Effector memory CD8-positive, alpha-beta T cell (primary cell): ENCODE data around the gene CPA1.
A peak's percentile ranks its signal among the peaks of the same experiment; 100 is the strongest.

Experiments
- ATAC-seq: fragments of 150-1000 bp; cut with Tn5 transposase; replicated peaks from 2 replicates; pipeline ENCODE4 v1.10.0; 2021; ENCODE audit warnings: mild to moderate bottlenecking, moderate library complexity
- DNase-seq, 3 experiments: peaks; one replicate each; pipeline ENCODE4 v3.0.0; 2021
- H3K27ac Mint-ChIP-seq, 2 donors: one replicate each; pipeline ENCODE4 v1.8.0; 2022; ENCODE audit warnings: mild to moderate bottlenecking in 2 of 2, mixed read lengths in 2 of 2, moderate library complexity in 2 of 2
- H3K27me3 Mint-ChIP-seq, 2 donors: one replicate each; pipeline ENCODE4 v1.8.0; 2022; ENCODE audit warnings: mixed read lengths in 2 of 2
- H3K36me3 Mint-ChIP-seq: one replicate; pipeline ENCODE4 v1.8.0; 2022; ENCODE audit warnings: mild to moderate bottlenecking, moderate library complexity, mixed read lengths; ENCODE audit not compliant: insufficient read depth
- H3K4me1 Mint-ChIP-seq, 2 donors: one replicate each; pipeline ENCODE4 v1.8.0; 2022; ENCODE audit warnings: low read depth in 2 of 2, mixed read lengths in 2 of 2
- H3K4me3 Mint-ChIP-seq, 2 donors: one replicate each; pipeline ENCODE4 v1.8.0; 2022; ENCODE audit warnings: mild to moderate bottlenecking in 2 of 2, mixed read lengths in 2 of 2, moderate library complexity in 2 of 2
- H3K9me3 Mint-ChIP-seq, 2 donors: one replicate each; pipeline ENCODE4 v1.8.0; 2022; ENCODE audit warnings: mixed read lengths in 2 of 2

The CPA1 gene

DNA sequence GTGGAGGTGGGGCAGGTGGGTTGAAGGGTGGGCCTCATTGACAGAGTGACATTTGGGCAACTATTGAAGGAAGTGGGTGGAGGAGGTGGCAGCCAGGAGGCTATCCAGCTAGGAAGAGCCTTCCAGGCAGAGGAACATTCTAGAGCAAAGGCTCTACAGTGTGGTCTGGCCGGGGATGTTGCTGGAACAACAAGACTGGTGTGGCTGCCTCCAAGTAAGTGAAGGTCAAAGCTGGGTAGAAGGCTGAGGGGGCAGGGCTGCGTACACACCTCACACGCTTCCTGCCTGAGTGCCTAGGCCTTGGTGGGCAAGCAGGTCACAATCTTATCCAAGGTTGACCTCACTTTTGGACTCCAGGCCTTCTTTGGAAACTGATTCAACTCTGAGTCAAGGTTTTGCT lies 6.6 kb downstream of the CPA1 start:
- ATAC-seq (no peak), DNase-seq (no peak)
- Mint-ChIP-seq H3K4me3 (no peak overlapping the region), H3K27ac (no peak overlapping the region), H3K9me3 (no peaks in the 10 kb centered on the region), H3K27me3 (peaks cover 5 to 8% of the 10 kb centered on the region in 2 donors), H3K4me1 (no peaks in the 10 kb centered on the region), H3K36me3 (no peaks in the 10 kb centered on the region)

DNA sequence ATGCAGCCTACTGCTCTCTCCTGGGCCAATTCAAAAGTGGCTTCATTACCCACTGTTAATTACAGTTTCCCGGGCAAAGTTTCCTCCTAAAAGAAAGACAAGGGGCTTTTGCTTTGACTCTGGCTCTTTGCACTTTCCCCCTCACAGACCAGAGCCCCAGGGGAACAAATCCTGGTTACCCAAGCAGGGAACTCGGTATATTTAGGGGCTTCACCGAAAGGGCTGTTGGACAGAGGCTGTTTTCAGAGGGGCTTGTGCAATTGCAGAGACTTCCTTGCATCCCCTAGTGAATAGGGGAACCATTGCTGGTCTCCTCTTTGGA lies 7.0 kb downstream of the CPA1 start:
- no peaks in the 10 kb centered on the region for H3K36me3 Mint-ChIP-seq
- H3K4me3 Mint-ChIP-seq: no peak overlapping the region
- H3K27ac Mint-ChIP-seq: no peak overlapping the region
- no peaks in the 10 kb centered on the region for H3K4me1 Mint-ChIP-seq
- H3K27me3 Mint-ChIP-seq: peaks cover 5 to 8% of the 10 kb centered on the region in 2 donors
- no peak for DNase-seq
- H3K9me3 Mint-ChIP-seq: no peaks in the 10 kb centered on the region
- ATAC-seq: no peak

DNA sequence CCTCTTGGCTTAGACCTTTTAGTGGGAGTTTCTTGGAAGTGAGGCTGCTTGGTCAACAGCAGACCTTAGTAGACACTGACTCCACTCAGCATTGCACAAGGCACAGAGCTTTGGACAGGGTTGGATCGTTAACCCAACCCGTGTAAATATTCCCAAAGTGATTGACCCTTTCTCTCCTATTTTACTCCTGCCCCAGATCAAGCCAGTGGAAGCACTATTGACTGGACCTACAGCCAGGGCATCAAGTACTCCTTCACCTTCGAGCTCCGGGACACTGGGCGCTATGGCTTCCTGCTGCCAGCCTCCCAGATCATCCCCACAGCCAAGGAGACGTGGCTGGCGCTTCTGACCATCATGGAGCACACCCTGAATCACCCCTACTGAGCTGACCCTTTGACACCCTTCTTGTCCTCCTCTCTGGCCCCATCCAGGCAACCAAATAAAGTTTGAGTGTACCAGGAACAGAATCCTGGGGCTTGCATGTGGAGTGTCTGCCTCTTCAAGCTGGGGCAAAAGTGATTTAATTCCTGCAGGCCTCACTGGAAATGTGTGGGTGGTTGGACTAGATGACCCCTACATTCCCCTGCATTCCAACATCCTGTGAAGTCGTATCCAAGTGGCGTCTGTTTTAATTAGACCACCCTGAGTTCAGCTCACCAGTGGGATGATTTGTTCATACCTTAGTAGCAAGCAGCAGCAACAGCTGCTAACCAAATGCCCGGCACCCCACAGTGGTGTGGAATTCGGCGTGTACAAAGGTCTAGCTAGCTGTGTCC lies 7.5 kb downstream of the CPA1 start:
- Mint-ChIP-seq H3K9me3 (no peaks in the 10 kb centered on the region), H3K36me3 (no peaks in the 10 kb centered on the region), H3K27me3 (peaks cover 5 to 8% of the 10 kb centered on the region in 2 donors), H3K27ac (no peak overlapping the region), H3K4me3 (no peak overlapping the region), H3K4me1 (no peaks in the 10 kb centered on the region)
- ATAC-seq (no peak), DNase-seq (no peak)

DNA sequence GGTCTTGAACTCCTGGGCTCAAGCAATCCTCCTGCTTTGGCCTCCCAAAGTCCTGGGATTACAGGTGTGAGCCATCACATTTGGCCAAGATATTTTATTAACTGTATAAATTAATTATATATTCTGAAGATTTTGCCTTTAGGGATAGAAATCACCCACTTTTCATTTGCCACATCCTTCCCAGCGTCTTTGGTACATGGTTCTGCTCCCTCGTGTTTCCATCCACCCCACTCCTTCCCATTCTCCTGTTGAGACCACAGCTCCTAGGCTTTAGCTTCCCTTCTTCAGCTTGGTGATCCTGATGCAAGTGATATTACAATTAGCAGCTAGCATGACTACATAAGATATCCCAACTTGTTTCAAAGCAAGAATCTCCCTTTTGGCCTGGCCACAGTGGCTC lies 8.4 kb downstream of the CPA1 start:
- DNase-seq (no peak), ATAC-seq (no peak)
- H3K27me3 Mint-ChIP-seq: peaks cover 5 to 8% of the 10 kb centered on the region in 2 donors
- H3K27ac Mint-ChIP-seq: no peak overlapping the region
- H3K36me3 Mint-ChIP-seq: no peaks in the 10 kb centered on the region
- peaks cover under 1 to 4% of the 10 kb centered on the region in 2 donors for H3K4me1 Mint-ChIP-seq
- H3K4me3 Mint-ChIP-seq: no peak overlapping the region
- H3K9me3 Mint-ChIP-seq: no peaks in the 10 kb centered on the region

DNA sequence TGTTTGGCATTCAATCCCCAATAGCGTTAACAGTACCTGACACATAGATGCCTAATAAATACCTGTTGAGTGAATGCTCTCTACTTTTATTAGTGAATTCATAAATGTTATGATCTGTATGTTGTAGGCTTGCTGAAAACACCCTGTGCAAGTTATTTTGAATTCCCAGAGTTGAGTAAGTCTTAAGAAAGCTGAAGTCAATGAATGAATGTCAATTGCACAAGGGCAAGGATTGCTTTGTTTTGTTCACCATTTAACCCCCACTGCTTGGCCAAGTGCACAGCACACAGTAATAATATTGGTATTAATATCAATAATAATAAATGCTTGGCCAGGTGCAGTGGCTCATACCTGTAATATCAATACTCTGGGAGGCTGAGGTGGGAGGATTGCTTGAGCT lies 10.2 kb downstream of the CPA1 start:
- Mint-ChIP-seq H3K4me1 (peaks cover 12 to 16% of the 10 kb centered on the region in 2 donors), H3K36me3 (no peaks in the 10 kb centered on the region), H3K9me3 (no peaks in the 10 kb centered on the region), H3K27me3 (no peaks in the 10 kb centered on the region), H3K27ac (no peak overlapping the region), H3K4me3 (no peak overlapping the region)
- ATAC-seq (no peak), DNase-seq (no peak)

DNA sequence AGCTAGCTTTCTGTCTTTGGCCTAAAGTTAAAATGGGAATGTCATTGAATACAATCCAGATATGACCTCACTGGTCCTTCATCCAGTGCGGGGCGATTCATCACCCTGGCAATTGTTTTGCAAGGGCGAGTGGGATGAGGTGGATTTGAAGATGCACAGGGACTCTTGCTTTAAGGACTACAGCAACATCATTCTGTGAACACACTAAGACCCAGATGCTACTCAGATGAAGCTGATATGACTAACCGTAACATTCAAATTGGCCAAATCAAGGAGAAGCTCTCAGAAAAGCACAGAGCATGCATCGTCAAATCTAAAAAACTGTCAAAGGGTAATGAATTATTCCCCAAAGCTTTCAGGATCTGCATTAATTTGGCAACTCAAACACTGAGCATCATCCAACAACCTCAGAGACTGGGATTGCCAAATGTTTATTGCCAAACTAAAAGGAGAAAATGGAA lies 12.8 kb downstream of the CPA1 start:
- Mint-ChIP-seq H3K27ac (no peak overlapping the region), H3K9me3 (no peaks in the 10 kb centered on the region)
- ATAC-seq: no peak

DNA sequence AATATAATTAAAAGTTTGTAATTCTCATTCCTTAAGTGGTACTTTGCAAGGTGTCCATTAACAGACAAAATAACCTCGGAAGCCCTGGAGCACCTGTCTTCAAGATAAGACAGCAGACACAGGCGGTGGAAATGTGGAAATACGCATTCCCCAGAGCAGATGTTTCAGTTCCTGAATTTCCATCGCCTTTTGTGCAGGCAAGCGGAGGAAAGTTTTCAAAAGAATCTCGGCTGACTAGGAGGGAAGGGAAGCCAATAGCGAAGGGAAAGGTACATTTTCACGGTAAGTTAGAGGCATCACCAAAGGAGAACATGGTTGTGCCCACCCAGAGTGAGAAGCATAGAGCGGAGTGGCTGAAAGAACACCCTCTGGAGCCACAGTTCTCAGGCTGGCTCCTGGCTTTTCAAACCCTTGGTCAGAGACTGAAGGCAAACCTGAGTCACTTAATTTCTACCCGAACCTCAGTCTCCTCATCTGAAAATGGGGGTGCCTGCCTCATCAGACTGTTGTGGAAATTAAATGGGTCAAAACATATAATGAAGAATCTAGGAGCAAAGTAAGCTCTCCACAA lies 13.6 kb downstream of the CPA1 start:
- H3K27ac Mint-ChIP-seq: peak overlapping the region; percentile 54 to 85
- ATAC-seq (no peak), DNase-seq (no peak)
- peak overlapping the region; percentile 57 to 62 for H3K4me3 Mint-ChIP-seq
- H3K27me3 Mint-ChIP-seq: no peaks in the 10 kb centered on the region
- H3K4me1 Mint-ChIP-seq: peaks cover 12 to 16% of the 10 kb centered on the region in 2 donors
- no peaks in the 10 kb centered on the region for H3K9me3 Mint-ChIP-seq
- H3K36me3 Mint-ChIP-seq: peaks cover 2% of the 10 kb centered on the region

More for the DNA sequence above, 12.8 kb downstream of the CPA1 start:
- Mint-ChIP-seq H3K4me1 (peaks cover 12 to 16% of the 10 kb centered on the region in 2 donors), H3K4me3 (no peak overlapping the region), H3K36me3 (no peaks in the 10 kb centered on the region), H3K27me3 (no peaks in the 10 kb centered on the region)
- DNase-seq: no peak

DNA sequence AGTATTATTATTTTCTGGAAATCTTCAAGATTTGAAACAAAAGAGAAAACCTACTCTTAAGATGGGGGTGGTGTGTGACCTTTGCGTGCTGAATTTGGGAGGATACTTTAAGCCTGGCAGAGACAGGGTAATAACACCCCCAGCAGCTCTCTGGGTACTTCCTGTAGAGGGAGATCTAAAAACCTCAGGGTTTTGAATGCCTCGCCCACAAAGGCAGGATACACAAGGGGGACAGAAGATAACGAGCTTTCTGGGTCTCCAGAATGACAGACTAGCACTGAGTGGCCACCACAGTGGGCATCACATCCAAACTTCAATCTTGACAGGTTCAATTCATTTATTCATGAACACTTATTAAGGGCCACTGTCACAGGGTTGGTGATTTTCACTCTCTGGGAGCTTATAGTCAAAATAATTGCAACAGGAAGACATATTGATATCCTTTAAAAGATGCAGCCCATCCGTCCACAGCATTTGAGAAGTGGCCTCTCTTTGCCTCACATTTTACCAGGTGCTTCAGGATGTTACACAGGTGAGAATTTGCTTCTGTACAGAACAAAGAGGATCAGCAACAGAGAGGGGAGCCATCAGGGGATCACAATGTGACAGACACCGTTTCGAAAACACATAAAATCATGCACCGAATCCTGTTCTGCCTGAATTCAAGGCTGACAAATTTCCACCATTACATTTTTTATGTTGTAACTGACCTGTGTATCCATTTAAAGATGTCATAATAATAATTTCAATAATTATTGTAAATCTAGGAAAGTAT lies 14.3 kb downstream of the CPA1 start:
- ATAC-seq (peak; percentile 94), DNase-seq (peak in 1 of 3 experiments; percentile 29)
- no peaks in the 10 kb centered on the region for H3K9me3 Mint-ChIP-seq
- no peaks in the 10 kb centered on the region for H3K27me3 Mint-ChIP-seq
- H3K27ac Mint-ChIP-seq: peak overlapping the region; percentile 54 to 85
- H3K36me3 Mint-ChIP-seq: peaks cover 2% of the 10 kb centered on the region
- H3K4me3 Mint-ChIP-seq: peak overlapping the region; percentile 57 to 62
- H3K4me1 Mint-ChIP-seq: peaks cover 12 to 16% of the 10 kb centered on the region in 2 donors

DNA sequence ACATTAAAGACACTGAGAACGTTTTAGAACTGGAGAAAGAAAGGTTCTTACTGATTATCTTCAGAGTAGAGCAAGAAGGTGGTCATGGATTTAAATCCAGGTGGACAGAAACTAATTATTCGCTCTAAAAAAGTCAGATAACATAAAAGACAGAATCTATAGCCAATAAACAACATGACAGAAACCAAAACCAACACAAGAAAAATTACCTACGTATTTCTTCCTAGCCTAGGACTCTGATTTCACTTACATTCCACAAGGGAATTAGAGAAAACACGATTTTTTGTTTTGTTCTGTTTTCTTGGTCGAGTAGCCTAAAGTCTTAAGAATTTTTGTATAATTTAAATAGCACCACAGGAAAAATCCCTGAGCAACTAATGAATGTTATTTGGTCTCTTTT lies 15.1 kb downstream of the CPA1 start:
- peaks cover 2% of the 10 kb centered on the region for H3K36me3 Mint-ChIP-seq
- H3K27me3 Mint-ChIP-seq: no peaks in the 10 kb centered on the region
- no peak overlapping the region for H3K4me3 Mint-ChIP-seq
- DNase-seq (no peak), ATAC-seq (no peak)
- no peaks in the 10 kb centered on the region for H3K9me3 Mint-ChIP-seq
- peaks cover 12 to 16% of the 10 kb centered on the region in 2 donors for H3K4me1 Mint-ChIP-seq
- no peak overlapping the region for H3K27ac Mint-ChIP-seq

DNA sequence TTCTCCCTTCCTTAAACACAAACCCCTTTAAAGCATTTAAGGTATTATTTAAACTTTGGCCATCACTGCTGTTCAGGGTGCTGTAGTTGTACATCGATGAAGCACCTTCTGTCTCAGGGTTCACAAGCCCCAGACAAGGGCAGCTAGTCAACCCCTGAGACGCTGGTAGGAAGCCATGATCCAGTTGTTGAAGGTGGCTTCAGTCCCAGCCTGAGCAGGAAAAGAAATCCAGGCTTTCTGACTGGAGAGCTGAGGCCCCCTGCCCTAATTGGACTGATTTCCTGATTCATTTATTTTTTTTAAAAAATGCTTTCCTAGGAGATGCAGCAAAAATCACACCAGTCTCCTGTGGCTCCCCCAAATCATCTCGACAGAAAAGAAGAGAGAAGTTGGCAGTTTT lies 15.8 kb downstream of the CPA1 start:
- H3K36me3 Mint-ChIP-seq: peaks cover 2% of the 10 kb centered on the region
- no peak overlapping the region for H3K4me3 Mint-ChIP-seq
- no peaks in the 10 kb centered on the region for H3K27me3 Mint-ChIP-seq
- no peak for ATAC-seq
- no peaks in the 10 kb centered on the region for H3K9me3 Mint-ChIP-seq
- peaks cover 12 to 16% of the 10 kb centered on the region in 2 donors for H3K4me1 Mint-ChIP-seq
- no peak for DNase-seq
- peak overlapping the region; percentile 55 to 90 for H3K27ac Mint-ChIP-seq

DNA sequence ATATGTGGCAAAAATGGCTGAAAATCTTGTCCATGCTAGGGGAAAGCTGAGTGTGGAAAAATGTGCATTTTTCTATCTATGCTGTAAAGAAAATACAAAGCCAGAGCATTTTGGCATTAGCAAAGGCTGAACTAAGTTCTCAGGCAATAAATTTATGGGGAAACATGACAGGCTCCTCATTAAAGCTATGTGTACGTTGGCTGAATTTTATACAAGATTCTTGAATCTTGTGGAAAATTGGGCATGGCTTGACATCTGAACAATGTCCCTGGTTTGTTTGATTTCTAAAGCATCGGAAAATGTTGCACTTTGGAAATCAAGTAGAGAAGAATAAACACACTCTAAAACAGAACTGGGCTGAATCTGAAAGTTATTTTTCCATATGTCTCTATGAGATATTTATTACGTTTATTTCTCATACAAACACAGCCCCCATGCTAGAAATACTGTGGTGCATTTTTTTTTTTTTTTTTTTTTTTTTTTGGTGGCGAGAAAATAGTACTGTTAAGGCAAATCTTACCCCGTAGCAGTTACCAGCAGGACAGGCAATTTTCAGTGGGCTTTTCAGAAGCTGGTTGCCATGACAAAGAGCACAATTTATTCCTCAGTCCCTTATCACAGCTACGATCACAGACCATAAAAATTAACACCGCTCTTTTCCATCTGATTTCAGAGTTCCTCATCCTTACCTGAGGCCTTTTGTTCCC lies 16.9 kb downstream of the CPA1 start:
- no peaks in the 10 kb centered on the region for H3K9me3 Mint-ChIP-seq
- DNase-seq (no peak), ATAC-seq (no peak)
- peaks cover 2% of the 10 kb centered on the region for H3K36me3 Mint-ChIP-seq
- H3K27me3 Mint-ChIP-seq: no peaks in the 10 kb centered on the region
- no peak overlapping the region for H3K4me3 Mint-ChIP-seq
- no peak overlapping the region for H3K27ac Mint-ChIP-seq
- peaks cover 12 to 16% of the 10 kb centered on the region in 2 donors for H3K4me1 Mint-ChIP-seq

DNA sequence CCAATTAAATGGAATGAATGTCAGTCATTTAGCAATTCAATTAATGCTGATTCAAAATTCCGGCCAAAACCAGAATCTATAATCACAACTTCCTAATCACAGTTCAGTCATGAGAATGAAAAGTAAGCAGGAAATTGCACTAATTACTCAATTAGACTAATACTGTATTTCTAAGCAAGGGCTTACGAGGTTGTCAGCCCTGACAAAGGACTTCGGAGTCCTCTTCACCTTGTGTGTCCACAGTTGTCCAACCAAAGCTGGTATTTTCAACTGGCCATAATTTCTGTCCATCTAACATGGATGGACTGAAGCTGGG lies 17.4 kb downstream of the CPA1 start:
- DNase-seq (no peak), ATAC-seq (no peak)
- Mint-ChIP-seq H3K27ac (no peak overlapping the region), H3K27me3 (no peaks in the 10 kb centered on the region), H3K4me1 (peaks cover 12 to 16% of the 10 kb centered on the region in 2 donors), H3K9me3 (no peaks in the 10 kb centered on the region), H3K4me3 (no peak overlapping the region), H3K36me3 (peaks cover 2% of the 10 kb centered on the region)

DNA sequence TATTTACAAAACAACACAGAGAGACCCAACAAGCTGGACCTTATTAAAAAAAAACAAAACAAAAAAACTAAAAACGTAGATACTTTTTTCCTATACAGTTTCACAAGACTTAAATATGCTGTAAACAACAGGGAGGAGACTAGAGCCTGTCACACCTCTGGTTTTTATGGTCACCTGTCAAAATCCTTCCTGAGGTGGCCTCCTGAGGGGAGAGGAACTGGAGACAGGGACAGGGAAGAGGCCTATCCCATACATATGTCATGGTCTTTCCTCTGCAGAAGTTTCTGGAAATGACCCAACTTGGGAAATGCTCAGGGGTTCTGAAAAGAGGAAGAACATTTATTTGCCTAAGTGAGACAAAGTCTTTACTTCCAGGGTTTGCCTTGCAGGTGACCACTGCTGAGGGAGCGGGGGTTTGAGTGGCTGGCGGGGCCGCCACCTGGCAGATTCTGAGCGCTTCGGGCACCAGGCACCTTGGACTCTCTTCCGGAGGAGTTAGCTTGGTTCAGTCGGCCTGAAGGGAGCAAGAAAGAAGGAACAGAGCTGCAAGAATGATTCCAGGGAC lies 18.3 kb downstream of the CPA1 start:
- H3K4me3 Mint-ChIP-seq: no peak overlapping the region
- H3K36me3 Mint-ChIP-seq: peaks cover 2% of the 10 kb centered on the region
- H3K27ac Mint-ChIP-seq: no peak overlapping the region
- DNase-seq: no peak
- H3K27me3 Mint-ChIP-seq: no peaks in the 10 kb centered on the region
- ATAC-seq: no peak
- H3K9me3 Mint-ChIP-seq: no peaks in the 10 kb centered on the region
- H3K4me1 Mint-ChIP-seq: peaks cover 12 to 13% of the 10 kb centered on the region in 2 donors
